HG02938 (cell line): Measurements from ENCODE around the gene CORO2B.
"Not testable (repeated sequence)": the region's sequence is repeated elsewhere in the genome, so short reads cannot be mapped to it uniquely, and the experiment has no call there.

ENCODE experiments used
- ATAC-seq: cut with Tn5 transposase; IDR thresholded peaks from one replicate; pipeline ENCODE4 v1.9.1; 2021; ENCODE audit warnings: mild to moderate bottlenecking, moderate library complexity; ENCODE audit not compliant: unreplicated experiment

The CORO2B gene

DNA sequence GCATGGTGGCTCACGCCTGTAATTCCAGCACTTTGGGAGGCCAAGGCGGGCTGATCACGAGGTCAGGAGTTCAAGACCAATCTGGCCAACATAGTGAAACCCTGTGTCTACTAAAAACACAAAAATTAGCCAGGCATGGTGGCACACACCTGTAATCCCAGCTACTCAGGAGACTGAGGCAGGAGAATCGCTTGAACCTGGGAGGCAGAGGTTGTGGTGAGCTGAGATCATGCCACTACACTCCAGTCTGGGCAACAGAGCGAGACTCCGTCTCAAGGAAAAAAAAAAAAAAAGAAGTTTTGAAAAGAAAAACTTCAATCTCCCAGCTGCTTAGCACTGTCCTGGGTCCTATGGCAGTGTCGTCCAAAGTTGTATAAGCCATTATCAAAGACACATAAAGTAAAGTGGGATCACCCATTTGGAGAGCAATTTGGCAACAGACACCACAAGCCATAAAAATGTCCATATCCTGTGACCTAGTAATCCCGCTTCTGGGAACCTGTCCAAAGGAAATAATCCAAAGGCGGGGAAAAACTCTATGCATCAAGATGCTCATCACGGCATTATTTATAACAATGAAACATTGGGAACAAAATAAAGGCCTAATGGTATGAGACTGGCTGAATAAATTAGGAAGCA, 26.2 kb downstream of the CORO2B start:
- ATAC-seq, result not testable (repeated sequence)

- ATAC-seq, result no peak
Observed at GRCh38 chr15:68606375-68606774, 27.6 kb downstream of the CORO2B start.

DNA sequence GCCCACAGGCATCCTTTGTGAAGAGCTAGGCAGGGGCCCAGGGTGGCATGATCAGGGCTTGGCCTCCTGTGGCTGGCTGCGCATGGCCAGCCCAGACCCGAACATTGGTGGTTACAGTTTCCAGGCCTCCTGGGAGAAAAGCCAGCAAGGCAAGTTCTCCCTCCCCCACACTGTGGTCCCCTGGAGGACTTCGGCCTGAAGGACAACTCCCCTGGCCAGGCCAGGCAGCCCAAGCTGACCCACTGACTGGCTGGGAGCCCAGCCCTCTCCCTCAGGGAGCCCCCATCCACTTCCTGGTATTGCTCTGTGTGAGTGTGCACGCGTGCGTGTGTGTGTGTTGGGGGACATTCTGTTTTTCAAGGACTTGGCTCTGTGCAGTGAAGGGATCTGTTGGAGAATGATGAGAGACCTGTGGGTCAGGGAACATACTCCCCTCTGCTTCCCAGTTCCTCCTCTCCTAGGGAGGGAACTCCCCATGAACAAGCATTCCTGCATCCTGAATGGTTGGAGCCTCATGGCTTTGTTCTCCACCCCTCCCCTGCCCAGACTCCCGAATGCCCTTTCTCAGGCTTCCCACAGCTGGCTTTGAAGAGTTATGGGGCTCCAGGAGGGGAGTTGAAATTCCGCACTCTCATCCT, 29.5 kb downstream of the CORO2B start:
- ATAC-seq, result no peak

- no peak for ATAC-seq
Observed at GRCh38 chr15:68608844-68609232, 30.0 kb downstream of the CORO2B start.

- ATAC-seq, result no peak
Observed at GRCh38 chr15:68609629-68610028, 30.8 kb downstream of the CORO2B start.

GRCh38 chr15:68610825-68611224, 32.0 kb downstream of the CORO2B start:
- ATAC-seq, result no peak

GRCh38 chr15:68612503-68612902, 33.7 kb downstream of the CORO2B start:
- no peak for ATAC-seq

DNA sequence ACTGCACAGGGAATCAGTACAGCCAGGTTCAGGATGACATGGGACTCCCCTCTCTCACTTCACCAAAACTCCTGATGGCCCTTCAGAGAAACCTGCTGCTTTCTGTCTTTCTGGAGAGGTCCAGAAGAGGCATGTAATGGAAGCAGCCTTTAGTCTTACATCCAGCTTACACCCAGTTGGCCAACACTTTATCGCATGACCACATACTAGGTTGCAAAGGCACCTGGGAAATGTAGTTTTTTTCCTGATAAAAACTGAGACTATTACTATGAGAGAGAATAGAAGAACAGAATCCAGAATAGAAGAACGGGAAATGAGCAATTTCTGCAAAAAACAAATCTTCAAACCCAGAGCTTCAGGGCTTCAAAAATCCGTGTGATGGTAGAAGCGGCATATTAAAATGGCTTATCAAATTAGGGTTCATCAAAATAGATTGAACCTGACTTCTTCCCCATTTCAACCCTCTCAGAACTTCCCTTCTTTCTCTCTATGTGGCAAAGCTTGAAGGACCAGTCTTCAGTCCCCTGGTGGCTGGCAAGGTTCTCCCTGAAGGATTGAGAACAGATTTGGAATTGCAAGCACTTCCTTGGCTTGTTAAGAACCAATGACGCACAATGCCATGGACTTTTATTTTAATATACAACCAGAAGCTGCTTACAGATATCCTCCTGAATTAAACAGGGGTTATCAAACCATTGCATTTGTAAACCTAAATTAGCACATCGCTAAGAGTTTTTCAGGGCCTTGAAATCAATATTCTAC, 34.4 kb downstream of the CORO2B start:
- no peak for ATAC-seq

DNA sequence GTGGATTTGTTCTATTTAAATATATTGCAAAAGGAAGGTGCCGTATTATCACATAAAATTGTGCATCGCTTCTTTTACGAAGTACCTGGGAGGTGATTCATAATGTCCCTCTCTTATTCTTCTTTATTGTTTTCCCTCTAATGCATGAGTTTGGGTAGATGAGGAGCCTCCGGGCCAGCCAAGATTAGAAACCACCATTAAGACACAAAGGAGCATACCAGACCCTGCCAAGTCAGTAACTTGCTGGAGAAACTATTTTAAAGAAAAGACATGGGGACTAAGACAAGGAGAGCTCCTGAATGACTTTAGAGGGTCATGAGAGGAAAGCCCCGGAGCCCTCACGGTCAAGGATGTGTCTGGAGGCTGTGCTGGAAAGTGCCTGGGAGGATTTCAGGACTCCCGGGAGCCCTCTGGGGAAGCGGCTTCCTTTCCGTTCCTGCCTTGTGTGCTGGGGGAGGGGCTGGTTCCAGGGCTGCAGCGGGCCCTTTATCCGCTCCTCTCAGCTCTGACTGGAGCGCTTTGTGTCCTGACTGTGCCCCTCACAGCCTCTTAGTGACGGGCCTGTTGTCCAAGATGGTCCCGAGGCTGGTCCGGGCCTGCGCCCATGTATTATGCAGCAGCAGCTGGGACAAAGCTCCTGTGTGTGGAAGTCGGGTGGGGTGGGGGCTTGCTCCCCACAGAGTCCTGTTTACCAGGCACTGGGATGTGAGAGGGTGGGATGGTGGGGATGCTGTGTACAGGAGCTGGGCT, 35.7 kb downstream of the CORO2B start:
- ATAC-seq, result no peak

- no peak for ATAC-seq
Observed at GRCh38 chr15:68615301-68615700, 36.5 kb downstream of the CORO2B start.

DNA sequence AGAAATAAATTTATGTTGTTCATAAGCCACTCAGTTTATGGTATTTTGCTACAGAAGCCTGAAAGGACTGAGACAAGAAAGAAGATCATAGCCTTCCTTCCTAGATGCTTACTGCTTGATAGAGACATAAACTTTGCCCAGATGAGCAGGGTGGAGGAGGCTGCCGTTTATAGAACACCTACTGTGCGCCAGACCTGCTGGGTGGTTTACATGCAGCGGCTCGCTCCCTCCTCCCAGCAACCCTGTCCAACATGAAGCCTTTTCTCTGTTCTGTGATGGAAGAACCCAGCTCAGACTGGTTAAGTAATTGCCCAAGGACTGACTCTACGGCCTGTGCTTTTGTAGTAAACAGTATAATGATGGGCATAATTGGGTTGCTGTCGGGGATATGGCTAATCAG, 37.0 kb downstream of the CORO2B start:
- no peak for ATAC-seq

- no peak for ATAC-seq
Observed at GRCh38 chr15:68616397-68616796, 37.6 kb downstream of the CORO2B start.

GRCh38 chr15:68617001-68617400, 38.2 kb downstream of the CORO2B start:
- no peak for ATAC-seq

GRCh38 chr15:68617777-68618176, 39.0 kb downstream of the CORO2B start:
- no peak for ATAC-seq

DNA sequence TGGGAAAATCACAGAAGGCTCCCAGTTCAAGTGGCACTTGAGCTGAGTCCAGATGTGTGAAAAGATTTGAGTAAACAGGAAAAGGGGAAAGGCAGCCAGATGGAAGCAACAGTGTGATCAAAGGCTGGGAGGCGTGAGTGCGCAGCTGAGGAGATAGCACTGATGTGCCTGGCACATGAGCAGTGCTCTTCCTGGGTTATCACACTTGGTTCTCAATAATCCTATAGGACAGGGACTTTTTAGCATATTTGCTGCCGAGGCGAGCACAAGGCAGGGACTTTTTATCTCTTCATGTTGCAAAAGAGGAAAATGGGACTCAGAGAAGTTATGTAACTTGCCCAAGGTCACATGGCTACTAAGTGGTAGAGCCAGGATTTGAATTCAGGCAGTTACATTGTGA, 39.6 kb downstream of the CORO2B start:
- no peak for ATAC-seq

DNA sequence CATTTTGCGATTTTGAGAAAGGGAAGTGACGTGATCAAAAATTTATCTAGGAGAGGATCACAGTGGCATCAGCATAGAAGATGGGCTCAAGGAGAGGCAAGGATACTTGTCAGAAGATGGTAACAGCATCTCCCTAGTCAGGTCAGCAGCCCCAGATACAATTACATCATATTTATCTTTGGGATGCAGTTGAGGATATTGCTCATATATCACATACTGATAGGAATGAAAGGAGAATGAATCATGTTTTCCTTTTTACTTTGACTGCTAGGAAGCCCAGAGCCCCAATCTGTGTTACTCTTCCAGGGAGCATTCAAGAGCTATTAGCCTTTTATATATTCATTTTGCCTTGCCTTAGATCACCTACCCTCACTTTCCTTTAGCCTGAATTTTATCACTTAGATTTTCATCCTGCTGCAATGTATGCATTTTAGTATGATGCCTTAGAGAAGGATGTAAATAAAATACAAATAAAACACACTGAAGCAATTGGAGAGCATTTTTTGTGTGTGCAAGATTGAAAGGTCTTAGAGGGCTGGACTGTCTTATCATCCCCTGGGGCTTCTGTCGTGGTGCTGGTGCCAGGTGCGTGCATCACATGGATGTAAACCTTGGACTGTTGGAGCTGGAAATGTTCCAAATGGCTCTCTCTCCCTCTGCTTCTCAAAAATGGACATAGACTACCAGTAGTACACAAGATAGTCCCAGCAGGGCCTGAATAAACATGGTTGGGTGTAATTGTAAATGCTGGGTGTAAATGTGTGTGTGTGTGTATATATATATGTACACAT, 40.3 kb downstream of the CORO2B start:
- no peak for ATAC-seq

DNA sequence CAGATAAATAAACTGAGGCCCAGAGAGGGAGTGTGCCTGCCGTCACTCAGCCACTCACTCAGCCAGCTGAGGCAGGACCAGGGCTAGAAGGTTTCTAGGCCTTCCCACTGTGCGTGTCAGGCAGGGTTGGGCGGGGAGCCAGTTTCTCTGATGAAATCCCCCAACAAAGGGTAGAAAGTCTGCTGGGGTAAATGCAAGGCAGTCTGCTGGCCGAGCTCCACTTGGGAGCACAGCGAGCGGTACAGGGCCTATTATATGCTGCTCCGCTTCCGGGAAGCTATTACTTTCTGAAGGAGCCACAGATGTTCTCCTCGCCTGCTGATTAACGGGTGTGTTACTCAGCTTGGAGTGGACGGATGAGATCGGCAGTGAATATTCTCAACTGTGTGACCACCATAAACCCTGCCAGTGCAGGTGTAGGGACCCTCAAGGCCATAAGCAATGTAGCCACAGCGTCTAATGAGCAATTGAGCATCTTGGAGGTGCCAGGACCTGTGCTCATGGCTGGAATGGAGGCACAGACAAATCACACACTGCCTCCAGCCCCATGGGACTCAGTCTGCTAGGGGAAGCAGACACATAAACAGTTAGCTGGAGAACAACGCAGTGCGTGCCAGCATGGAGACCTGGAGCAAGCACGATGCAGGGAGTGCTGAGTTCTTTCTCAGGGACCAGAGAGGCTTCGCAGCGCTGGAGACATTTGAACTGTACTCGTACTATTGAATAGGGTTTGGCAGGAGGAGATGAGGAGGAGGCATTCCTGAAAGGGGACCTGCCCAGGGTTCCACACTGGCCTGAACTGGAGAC, 42.1 kb downstream of the CORO2B start:
- no peak for ATAC-seq

DNA sequence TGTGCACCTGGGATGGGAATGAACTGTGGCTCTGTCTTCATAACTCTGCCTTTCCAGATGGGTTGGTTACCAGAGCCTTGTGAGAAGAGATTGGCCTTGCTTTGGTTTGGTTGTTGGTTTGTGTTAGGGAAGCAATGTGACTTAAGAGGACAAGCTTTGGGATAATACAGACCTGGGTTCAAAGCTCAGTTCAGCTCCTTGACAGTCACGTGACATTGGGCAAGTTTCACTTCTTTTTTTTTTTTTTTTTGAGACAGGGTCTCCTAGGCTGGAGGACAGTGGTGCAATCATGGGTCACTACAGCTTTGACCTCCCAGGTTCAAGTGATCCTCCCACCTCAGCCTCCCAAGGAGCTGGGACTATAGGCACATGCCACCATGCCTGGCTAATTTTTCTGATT, 42.7 kb downstream of the CORO2B start:
- no peak for ATAC-seq

GRCh38 chr15:68623301-68623892, 44.6 kb downstream of the CORO2B start:
- ATAC-seq, result no peak
